OCI-LY7 (cell line): ENCODE measurements around the gene ALOX15B. TPM values are rescaled to one million over a fixed set of nuclear protein-coding genes. Genes with fewer than 3 reads are reported as not detected.
A peak's percentile ranks its signal among the peaks of the same experiment; 100 is the strongest.

Source experiments
- BruUV-seq: library from RNA; stranded (reverse); fragments of 400-500 nt; replicated peaks from 2 replicates; lab custom pipeline; 2021; lab: Mats Ljungman, UMichigan
- CTCF ChIA-PET: fragments of 300-600 bp; sonication (Branson Sonifier 250); formaldehyde crosslinking; loops from one replicate; lab custom pipeline; 2022; ENCODE audit warnings: antibody characterized with exemption; ENCODE audit not compliant: unreplicated experiment; lab: Charles Lee
- POLR2A ChIA-PET: fragments of 300-600 bp; sonication (Branson Sonifier 250); formaldehyde crosslinking; loops from one replicate; lab custom pipeline; 2022; ENCODE audit warnings: antibody characterized with exemption; lab: Charles Lee
- DNase-seq: peaks from one replicate; pipeline ENCODE4 v3.0.0-alpha.2; 2015; ENCODE audit warnings: low spot score
- H2AFZ ChIP-seq: fragments of 200-600 bp; sonication (generic), shearing (Covaris generic); 2 replicates; pipeline ENCODE4 v1.6.1; 2014; ENCODE audit warnings: mild to moderate bottlenecking, antibody characterized with exemption, low read length, moderate library complexity
- H3K27ac ChIP-seq: fragments of 200-600 bp; sonication (generic); 2 replicates; pipeline ENCODE4 v1.5.1; 2014; ENCODE audit warnings: mixed run types, low read depth, mild to moderate bottlenecking, moderate library complexity, low read length, inconsistent platforms; ENCODE audit not compliant: poor library complexity, severe bottlenecking
- H3K36me3 ChIP-seq: fragments of 200-600 bp; sonication (generic); 2 replicates; pipeline ENCODE4 v1.6.1; 2014; ENCODE audit warnings: mild to moderate bottlenecking, antibody characterized with exemption, low read length, moderate library complexity, mixed read lengths; ENCODE audit not compliant: insufficient read depth
- H3K4me1 ChIP-seq: fragments of 200-600 bp; sonication (generic); 2 replicates; pipeline ENCODE4 v1.5.1; 2014; ENCODE audit warnings: mild to moderate bottlenecking, low read length; ENCODE audit not compliant: insufficient read depth, poor library complexity, severe bottlenecking
- H3K4me2 ChIP-seq: fragments of 200-600 bp; sonication (generic); 2 replicates; pipeline ENCODE4 v1.6.1; 2014; ENCODE audit warnings: mild to moderate bottlenecking, low read length
- H3K4me3 ChIP-seq: fragments of 200-600 bp; sonication (generic); 2 replicates; pipeline ENCODE4 v1.5.1; 2014; ENCODE audit warnings: mild to moderate bottlenecking, low read depth, low read length; ENCODE audit not compliant: poor library complexity, severe bottlenecking
- H3K79me2 ChIP-seq: fragments of 200-600 bp; sonication (generic); 2 replicates; pipeline ENCODE4 v1.6.1; 2016; ENCODE audit warnings: low read depth, mild to moderate bottlenecking, low read length, moderate library complexity, mixed read lengths; ENCODE audit not compliant: insufficient read depth
- H3K9me2 ChIP-seq: fragments of 200-600 bp; sonication (generic); 2 replicates; pipeline ENCODE4 v1.6.1; 2016; ENCODE audit warnings: mild to moderate bottlenecking, low read length, mixed read lengths; ENCODE audit not compliant: insufficient read depth
- H3K9me3 ChIP-seq: fragments of 200-600 bp; sonication (generic); 2 replicates; pipeline ENCODE4 v1.6.1; 2014; ENCODE audit warnings: mild to moderate bottlenecking, mixed run types, low read length, mixed read lengths
- H4K20me1 ChIP-seq: fragments of 200-600 bp; sonication (generic); 2 replicates; pipeline ENCODE4 v1.6.1; 2014; ENCODE audit warnings: mild to moderate bottlenecking, antibody characterized with exemption, low read length, moderate library complexity, mixed read lengths; ENCODE audit not compliant: insufficient read depth
- CTCF ChIP-seq: fragments of 200-600 bp; sonication (generic); conservative IDR thresholded peaks from 2 replicates; pipeline ENCODE4 v1.5.1; 2014; ENCODE audit warnings: mild to moderate bottlenecking, antibody characterized with exemption, low read length, moderate library complexity, mixed read lengths
- EZH2phosphoT487 ChIP-seq: fragments of 200-600 bp; sonication (generic); IDR thresholded peaks from 2 replicates; pipeline ENCODE4 v1.6.1; 2018; ENCODE audit warnings: low read depth, borderline replicate concordance, mild to moderate bottlenecking, mixed run types, antibody characterized with exemption, low read length, moderate library complexity, mixed read lengths
- intact Hi-C: fragments of 100-400 bp; cut with micrococcal nuclease; formaldehyde crosslinking; loops from one replicate; pipeline ENCODE4 v1.10.0; 2022; ENCODE audit not compliant: unreplicated experiment
- total RNA-seq, 2 experiments: library from RNA; depleted of rRNA in 1 of 2; stranded (reverse); fragments of >200 nt in 1 of 2; shearing (Covaris generic) in 1 of 2; gene quantifications; 2 replicates each; pipeline ENCODE4 v1.2.3, GENCODE V29; 2014 to 2022

Gene ALOX15B
- total RNA-seq, 2 experiments from 2014 or later, result not detected

- H2AFZ ChIP-seq, result no peak overlapping the region
- intact Hi-C loops, result no loop called here
- no peaks in the 10 kb centered on the region for H3K9me2 ChIP-seq
- CTCF ChIA-PET, result no interaction called here
- H3K79me2 ChIP-seq, result no peaks in the 10 kb centered on the region
- H3K36me3 ChIP-seq, result no peaks in the 10 kb centered on the region
- H3K4me3 ChIP-seq, result no peak overlapping the region
- no peaks in the 10 kb centered on the region for H4K20me1 ChIP-seq
- no peaks in the 10 kb centered on the region for H3K4me1 ChIP-seq
- no peak for DNase-seq
- BruUV-seq, result no TSS peak
- no peaks in the 10 kb centered on the region for H3K9me3 ChIP-seq
- no peak overlapping the region for H3K27ac ChIP-seq
- TF ChIP-seq EZH2phosphoT487, result no peak
- TF ChIP-seq CTCF, result 0 out of 2 replicates have a peak, but pooled peaks have one; percentile 18
- POLR2A ChIA-PET, result no interaction called here
- no peak overlapping the region for H3K4me2 ChIP-seq
Measured at GRCh38 chr17:8066841-8067775, 28.2 kb downstream of the ALOX15B start.

GRCh38 chr17:8067806-8068205 lies 28.9 kb downstream of the ALOX15B start:
- Histone ChIP-seq H3K4me2 (no peak overlapping the region), H3K9me2 (no peaks in the 10 kb centered on the region), H2AFZ (no peak overlapping the region), H3K4me3 (no peak overlapping the region), H3K79me2 (no peaks in the 10 kb centered on the region), H3K27ac (no peak overlapping the region), H3K36me3 (no peaks in the 10 kb centered on the region), H4K20me1 (no peaks in the 10 kb centered on the region), H3K4me1 (no peaks in the 10 kb centered on the region), H3K9me3 (no peaks in the 10 kb centered on the region)
- CTCF ChIA-PET, result no interaction called here
- intact Hi-C loops, result no loop called here
- TF ChIP-seq CTCF (no peak), EZH2phosphoT487 (no peak)
- no TSS peak for BruUV-seq
- no peak for DNase-seq
- POLR2A ChIA-PET, result no interaction called here
